Panc1 (cell line): ENCODE measurements around the gene CERS1.

Experiments
- POLR2AphosphoS5 ChIP-seq: IDR thresholded peaks from 2 replicates; pipeline ENCODE4 v1.6.1; 2012; ENCODE audit warnings: mild to moderate bottlenecking, low read depth, low read length, moderate library complexity
- TF ChIP-seq, protein P1 (sequence below): fragments of 450-650 bp; IDR thresholded peaks from 2 replicates; pipeline ENCODE4 v1.5.1; 2017; ENCODE audit warnings: mild to moderate bottlenecking
- TF ChIP-seq, protein P2 (sequence below), 2 experiments: IDR thresholded peaks; 2 replicates each; pipeline ENCODE4 v1.6.1; 2011 to 2012; ENCODE audit warnings: low read depth in 2 of 2, control low read depth in 1 of 2, low read length in 1 of 2, mild to moderate bottlenecking in 1 of 2, moderate library complexity in 1 of 2; ENCODE audit not compliant: insufficient read depth in 1 of 2

DNA sequence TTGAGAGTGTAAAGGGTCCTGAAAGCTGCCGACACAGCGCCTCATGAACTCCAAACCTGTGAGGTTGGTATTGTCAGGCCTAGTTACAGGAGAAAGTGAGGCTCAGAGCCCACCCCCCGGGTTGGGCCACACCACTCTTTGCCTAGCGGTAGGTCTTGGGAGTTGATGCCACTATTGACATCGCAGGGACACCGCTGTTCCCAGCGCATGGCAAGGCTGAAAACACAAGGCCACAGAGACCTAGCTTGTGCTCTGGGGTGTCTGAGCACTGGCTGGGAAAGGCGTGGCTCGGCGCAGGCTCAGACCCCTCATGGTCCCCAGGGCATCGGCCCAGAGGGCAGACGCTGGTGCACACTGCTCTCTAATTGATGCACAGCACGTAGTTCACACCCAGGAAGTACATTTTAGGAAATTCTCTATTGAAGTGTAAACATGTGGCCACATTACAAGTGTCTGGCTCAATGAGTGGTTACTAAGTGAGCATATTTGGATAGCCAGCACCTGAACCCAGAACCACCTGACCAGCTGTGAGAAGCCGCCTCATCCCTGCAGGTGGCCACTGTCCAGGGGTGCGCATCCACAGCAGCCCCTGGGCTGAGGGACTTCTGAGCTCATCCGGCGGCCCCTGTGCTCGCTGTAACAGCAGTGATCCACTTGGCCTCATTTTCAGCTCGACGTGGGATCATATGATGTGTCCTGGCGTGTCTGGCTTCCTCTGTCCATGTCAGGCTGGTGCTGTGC lies 36.9 kb downstream of the CERS1 start:
- TF ChIP-seq, protein P1, sequence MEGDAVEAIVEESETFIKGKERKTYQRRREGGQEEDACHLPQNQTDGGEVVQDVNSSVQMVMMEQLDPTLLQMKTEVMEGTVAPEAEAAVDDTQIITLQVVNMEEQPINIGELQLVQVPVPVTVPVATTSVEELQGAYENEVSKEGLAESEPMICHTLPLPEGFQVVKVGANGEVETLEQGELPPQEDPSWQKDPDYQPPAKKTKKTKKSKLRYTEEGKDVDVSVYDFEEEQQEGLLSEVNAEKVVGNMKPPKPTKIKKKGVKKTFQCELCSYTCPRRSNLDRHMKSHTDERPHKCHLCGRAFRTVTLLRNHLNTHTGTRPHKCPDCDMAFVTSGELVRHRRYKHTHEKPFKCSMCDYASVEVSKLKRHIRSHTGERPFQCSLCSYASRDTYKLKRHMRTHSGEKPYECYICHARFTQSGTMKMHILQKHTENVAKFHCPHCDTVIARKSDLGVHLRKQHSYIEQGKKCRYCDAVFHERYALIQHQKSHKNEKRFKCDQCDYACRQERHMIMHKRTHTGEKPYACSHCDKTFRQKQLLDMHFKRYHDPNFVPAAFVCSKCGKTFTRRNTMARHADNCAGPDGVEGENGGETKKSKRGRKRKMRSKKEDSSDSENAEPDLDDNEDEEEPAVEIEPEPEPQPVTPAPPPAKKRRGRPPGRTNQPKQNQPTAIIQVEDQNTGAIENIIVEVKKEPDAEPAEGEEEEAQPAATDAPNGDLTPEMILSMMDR, result no peak
- no peak for TF ChIP-seq POLR2AphosphoS5
- TF ChIP-seq, protein P2, sequence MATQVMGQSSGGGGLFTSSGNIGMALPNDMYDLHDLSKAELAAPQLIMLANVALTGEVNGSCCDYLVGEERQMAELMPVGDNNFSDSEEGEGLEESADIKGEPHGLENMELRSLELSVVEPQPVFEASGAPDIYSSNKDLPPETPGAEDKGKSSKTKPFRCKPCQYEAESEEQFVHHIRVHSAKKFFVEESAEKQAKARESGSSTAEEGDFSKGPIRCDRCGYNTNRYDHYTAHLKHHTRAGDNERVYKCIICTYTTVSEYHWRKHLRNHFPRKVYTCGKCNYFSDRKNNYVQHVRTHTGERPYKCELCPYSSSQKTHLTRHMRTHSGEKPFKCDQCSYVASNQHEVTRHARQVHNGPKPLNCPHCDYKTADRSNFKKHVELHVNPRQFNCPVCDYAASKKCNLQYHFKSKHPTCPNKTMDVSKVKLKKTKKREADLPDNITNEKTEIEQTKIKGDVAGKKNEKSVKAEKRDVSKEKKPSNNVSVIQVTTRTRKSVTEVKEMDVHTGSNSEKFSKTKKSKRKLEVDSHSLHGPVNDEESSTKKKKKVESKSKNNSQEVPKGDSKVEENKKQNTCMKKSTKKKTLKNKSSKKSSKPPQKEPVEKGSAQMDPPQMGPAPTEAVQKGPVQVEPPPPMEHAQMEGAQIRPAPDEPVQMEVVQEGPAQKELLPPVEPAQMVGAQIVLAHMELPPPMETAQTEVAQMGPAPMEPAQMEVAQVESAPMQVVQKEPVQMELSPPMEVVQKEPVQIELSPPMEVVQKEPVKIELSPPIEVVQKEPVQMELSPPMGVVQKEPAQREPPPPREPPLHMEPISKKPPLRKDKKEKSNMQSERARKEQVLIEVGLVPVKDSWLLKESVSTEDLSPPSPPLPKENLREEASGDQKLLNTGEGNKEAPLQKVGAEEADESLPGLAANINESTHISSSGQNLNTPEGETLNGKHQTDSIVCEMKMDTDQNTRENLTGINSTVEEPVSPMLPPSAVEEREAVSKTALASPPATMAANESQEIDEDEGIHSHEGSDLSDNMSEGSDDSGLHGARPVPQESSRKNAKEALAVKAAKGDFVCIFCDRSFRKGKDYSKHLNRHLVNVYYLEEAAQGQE (IDR thresholded peaks at IDR 0.05; ENCODE audit: insufficient read depth in 1 of 2, low read depth in 2 of 2, low read length in 1 of 2), result no peak
